Activated T-cell treated with anti-CD3 and anti-CD28 coated beads, Interleukin-2, amount 50 U/mL, for 24 hours (primary cell): ENCODE measurements around the gene KRTAP5-7.
"Not testable (repeated sequence)": the region's sequence is repeated elsewhere in the genome, so short reads cannot be mapped to it uniquely, and the experiment has no call there.

ENCODE experiments used
- DNase-seq: peaks from one replicate; pipeline ENCODE4 v3.0.0-alpha.2; 2020
- H3K27ac Mint-ChIP-seq: 2 replicates; pipeline ENCODE4 v1.8.0; 2020; ENCODE audit warnings: mild to moderate bottlenecking, mixed read lengths
- H3K27me3 Mint-ChIP-seq: 2 replicates; pipeline ENCODE4 v1.8.0; 2020; ENCODE audit warnings: mixed read lengths
- H3K36me3 Mint-ChIP-seq: 2 replicates; pipeline ENCODE4 v1.8.0; 2020; ENCODE audit warnings: low read depth, mixed read lengths
- H3K4me1 Mint-ChIP-seq: 2 replicates; pipeline ENCODE4 v1.8.0; 2020; ENCODE audit warnings: low read depth, mixed read lengths
- H3K4me3 Mint-ChIP-seq: 2 replicates; pipeline ENCODE4 v1.8.0; 2020; ENCODE audit warnings: mild to moderate bottlenecking, moderate library complexity, mixed read lengths
- H3K9me3 Mint-ChIP-seq: 2 replicates; pipeline ENCODE4 v1.8.0; 2020; ENCODE audit warnings: mixed read lengths

Gene KRTAP5-7

DNA sequence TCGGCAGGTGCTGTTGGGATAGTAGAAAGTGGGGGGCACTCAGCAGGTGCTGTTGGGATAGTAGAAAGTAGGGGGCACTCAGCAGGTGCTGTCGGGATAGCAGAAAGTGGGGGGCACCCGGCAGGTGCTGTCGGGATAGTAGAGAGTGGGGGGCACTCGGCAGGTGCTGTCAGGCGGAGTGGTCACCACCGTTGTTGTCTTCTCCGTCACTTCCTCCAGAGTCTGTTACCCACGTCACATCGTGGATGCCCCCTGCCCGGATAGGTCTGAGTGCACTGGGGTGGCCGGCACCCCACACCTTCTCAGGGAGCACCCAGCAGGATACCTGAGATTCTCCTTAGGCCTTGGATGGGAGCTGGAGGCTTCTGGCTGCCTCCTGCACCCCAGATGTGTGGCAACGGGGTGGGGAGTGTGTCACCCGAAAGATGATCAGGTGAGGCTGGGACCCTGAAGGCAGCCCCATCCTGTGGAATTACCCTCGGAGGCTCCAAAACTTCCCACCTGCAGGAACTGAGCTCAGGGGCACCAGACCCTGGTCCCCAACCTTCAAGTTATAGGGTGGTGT lies 24.1 kb upstream of the KRTAP5-7 start:
- H3K36me3 Mint-ChIP-seq = peaks cover 89% of the 10 kb centered on the region
- H3K9me3 Mint-ChIP-seq = peaks cover 23% of the 10 kb centered on the region
- H3K27ac Mint-ChIP-seq = no peak overlapping the region
- H3K4me3 Mint-ChIP-seq = no peak overlapping the region
- peak; percentile 17 for DNase-seq
- no peaks in the 10 kb centered on the region for H3K27me3 Mint-ChIP-seq
- H3K4me1 Mint-ChIP-seq = peaks cover 3% of the 10 kb centered on the region

DNA sequence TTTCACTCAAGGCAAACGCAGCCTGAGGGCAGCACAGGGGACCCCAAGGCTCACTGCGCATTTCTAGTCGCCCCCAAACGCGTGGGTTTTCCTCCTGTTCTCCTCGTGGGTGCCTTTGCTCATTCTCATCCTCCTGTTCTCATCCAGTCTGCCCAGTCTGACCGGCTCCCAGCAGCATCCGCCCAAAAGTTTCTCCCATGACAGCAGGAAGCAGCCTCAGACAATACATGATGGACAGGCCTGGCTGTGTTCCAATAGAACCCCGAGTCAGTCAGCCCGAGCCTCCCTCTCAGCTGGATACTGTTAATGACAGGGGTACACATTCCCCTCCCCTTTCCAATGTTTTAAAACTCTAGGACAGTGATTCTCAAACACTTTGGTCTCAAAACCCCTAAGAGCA lies 22.5 kb upstream of the KRTAP5-7 start:
- Mint-ChIP-seq H3K27ac (no peak overlapping the region), H3K9me3 (peaks cover 37% of the 10 kb centered on the region), H3K4me1 (no peaks in the 10 kb centered on the region), H3K4me3 (no peak overlapping the region), H3K36me3 (peaks cover 73% of the 10 kb centered on the region), H3K27me3 (no peaks in the 10 kb centered on the region)
- no peak for DNase-seq

DNA sequence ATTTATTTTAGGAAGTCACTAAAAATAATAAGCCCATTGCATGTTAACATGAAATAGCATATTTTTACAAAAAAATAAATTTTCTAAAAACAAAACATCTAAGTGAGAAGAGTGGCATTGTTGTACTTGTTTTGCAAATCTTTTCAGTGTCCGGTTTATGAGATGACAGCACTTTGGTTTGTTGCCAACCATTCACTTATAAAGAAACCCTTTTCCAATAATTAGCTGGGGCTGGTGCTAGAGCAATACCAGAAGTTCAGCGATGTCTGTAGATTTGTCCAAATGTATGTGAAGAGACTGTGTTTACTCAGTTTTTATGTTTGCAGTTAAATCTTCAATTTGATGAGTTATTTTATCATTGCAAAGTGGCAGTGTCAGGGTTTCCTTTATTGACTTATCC lies 22.1 kb upstream of the KRTAP5-7 start:
- H3K4me1 Mint-ChIP-seq = no peaks in the 10 kb centered on the region
- H3K27ac Mint-ChIP-seq = no peak overlapping the region
- H3K36me3 Mint-ChIP-seq = peaks cover 69% of the 10 kb centered on the region
- no peak for DNase-seq
- no peak overlapping the region for H3K4me3 Mint-ChIP-seq
- H3K27me3 Mint-ChIP-seq = no peaks in the 10 kb centered on the region
- H3K9me3 Mint-ChIP-seq = peaks cover 42% of the 10 kb centered on the region

DNA sequence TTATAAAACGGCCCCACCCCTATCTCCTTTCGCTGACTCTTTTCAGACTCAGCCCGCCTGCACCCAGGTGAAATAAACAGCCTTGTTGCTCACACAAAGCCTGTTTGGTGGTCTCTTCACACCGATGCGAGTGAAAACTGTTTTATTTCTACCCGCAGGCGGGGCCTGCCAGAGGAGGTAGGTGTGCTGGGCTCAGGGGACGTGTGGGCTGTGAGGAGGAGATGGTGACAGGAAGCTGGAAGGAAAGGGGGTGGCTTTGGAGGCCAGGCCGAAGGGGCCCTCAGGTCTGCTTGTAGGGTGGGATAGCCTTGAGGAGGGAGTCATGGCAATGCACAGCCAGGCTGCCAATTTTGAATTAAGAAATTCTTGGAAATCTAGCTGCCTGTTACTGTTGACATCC lies 21.3 kb upstream of the KRTAP5-7 start:
- Mint-ChIP-seq H3K27me3 (no peaks in the 10 kb centered on the region), H3K4me3 (no peak overlapping the region), H3K9me3 (peaks cover 45% of the 10 kb centered on the region), H3K36me3 (peaks cover 62% of the 10 kb centered on the region), H3K27ac (no peak overlapping the region), H3K4me1 (no peaks in the 10 kb centered on the region)
- DNase-seq = no peak

DNA sequence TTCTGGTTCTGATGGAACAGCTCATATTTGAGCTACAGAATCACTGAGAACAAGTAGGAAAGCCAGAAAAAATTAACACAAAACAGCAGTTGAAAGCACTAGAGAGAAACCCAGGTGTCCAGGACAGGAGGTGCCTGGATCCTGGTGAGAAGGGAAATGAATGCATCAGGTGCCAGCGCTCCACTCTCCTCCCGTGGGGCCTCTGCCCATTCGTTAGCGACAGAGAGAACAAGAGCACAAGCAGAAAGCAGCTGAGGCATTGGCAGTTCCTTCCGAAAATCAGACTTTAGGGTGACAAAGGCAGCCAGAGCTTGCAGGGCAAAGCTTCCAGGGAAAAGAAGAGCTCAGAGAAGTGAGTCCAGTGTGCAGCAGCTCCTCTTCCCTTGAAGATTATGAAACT lies 20.0 kb upstream of the KRTAP5-7 start:
- no peak for DNase-seq
- Mint-ChIP-seq H3K27ac (no peak overlapping the region), H3K27me3 (no peaks in the 10 kb centered on the region), H3K4me3 (no peak overlapping the region), H3K36me3 (peaks cover 48% of the 10 kb centered on the region), H3K9me3 (peaks cover 48% of the 10 kb centered on the region), H3K4me1 (no peaks in the 10 kb centered on the region)

DNA sequence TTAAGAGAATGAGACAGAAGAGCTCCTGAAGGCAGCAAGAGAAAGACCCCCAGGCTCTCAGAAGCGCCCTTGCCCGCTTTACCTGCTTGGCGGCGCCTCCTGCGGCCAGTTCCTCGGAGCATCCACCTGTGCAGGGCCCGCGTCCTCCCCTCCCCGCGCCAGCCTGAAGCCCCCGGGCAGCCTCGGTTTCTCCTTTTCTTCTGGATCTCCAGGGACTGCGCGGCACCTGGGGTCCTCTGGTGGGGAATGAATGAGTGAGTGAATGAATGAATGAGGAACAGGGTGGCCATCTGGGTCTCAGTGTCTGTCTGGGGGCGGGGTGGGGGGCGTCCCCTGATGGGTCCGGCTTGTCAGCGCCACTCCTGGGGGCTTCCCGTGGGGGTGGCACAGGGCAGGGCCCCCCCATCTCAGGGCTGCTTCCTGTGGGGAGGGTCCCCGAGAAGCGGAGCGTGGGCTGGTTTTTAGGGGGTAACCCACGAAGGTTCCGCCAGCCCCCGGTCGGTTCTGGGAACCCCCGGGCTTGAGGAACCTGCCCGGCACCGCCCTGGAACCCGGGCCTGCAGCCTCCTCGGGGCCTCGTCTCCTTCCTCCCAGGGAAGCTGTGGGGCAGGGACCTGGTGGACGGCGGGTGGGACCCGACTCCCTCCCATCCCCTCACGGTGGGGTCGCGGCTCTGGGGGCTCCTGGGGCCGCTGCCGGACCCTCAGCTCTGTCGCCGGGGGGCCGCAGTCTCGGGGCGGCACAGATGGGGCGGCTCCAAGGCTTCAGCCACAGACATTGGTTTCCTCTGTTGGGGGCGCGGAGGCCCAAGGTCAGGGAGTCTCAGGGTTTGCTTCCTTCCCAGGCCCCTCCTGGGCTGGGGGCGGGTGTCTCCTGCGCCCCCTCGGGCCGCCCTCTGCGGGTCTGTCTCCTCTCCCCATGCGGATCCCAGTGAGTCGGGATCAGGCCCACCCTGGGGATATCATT lies 8.3 kb upstream of the KRTAP5-7 start:
- no peak overlapping the region for H3K4me3 Mint-ChIP-seq
- peaks cover 6% of the 10 kb centered on the region for H3K9me3 Mint-ChIP-seq
- peak; percentile 13 for DNase-seq
- H3K36me3 Mint-ChIP-seq = no peaks in the 10 kb centered on the region
- H3K27me3 Mint-ChIP-seq = no peaks in the 10 kb centered on the region
- H3K4me1 Mint-ChIP-seq = no peaks in the 10 kb centered on the region
- no peak overlapping the region for H3K27ac Mint-ChIP-seq

DNA sequence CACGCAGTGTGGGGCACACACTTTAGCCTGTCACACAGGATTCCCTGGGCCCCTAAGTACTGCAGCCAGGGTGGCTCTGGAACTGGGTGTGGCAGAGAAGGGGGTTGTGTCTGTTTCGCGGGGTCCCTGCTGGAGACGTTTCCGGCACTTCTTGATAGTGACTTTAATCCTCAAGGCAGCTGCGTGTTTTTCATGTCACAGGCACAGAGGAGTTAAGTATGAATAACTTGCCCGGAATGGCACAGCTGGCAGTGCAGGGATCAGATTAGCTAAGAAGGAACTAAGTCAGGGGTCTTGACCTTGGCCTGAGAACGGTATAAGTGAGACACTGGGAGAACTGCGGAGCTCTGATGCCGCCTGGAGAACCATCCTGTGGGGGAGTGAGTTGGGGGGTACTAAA lies 7.5 kb upstream of the KRTAP5-7 start:
- H3K9me3 Mint-ChIP-seq = peaks cover 5% of the 10 kb centered on the region
- H3K4me1 Mint-ChIP-seq = no peaks in the 10 kb centered on the region
- no peak overlapping the region for H3K4me3 Mint-ChIP-seq
- no peaks in the 10 kb centered on the region for H3K36me3 Mint-ChIP-seq
- no peak for DNase-seq
- H3K27ac Mint-ChIP-seq = no peak overlapping the region
- H3K27me3 Mint-ChIP-seq = no peaks in the 10 kb centered on the region

DNA sequence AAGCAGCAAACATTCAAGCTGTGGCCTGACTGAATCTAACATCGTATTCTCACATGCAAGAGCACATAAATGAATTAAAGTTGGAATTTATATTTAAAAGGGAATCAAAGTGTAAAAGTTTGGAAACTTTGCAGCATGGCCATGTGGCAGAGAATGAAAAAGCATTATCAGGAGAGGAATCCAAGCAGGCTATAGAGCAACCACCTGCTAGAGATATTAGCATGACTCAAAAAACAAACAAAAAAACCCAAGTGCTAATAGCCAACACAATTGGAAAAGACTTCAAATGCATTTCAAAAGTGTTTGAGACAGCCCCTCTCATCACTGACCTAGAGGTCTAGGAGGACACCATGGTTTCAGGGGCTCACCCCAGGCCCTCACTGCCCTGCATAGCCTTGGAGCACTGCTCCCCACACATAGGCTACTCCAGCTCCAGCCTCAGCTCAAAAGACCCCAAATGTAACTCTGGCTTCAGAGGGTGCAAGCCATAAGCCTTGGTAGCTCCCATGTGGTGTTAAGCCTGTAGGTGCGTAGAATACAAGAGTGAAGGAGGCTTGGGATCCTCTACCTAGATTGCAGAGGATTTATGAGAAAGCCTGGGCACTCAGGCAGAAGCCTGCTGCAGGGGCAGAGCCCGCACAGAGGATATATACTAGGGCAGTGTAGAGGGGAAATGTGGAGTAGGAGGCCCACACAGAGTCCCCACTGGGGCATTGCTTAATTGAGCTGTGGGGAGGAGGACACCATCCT lies 1.7 kb upstream of the KRTAP5-7 start:
- DNase-seq = no peak
- Mint-ChIP-seq H3K4me1 (no peaks in the 10 kb centered on the region), H3K36me3 (no peaks in the 10 kb centered on the region), H3K9me3 (peaks cover 5% of the 10 kb centered on the region), H3K4me3 (no peak overlapping the region), H3K27ac (no peak overlapping the region), H3K27me3 (peaks cover 14% of the 10 kb centered on the region)

DNA sequence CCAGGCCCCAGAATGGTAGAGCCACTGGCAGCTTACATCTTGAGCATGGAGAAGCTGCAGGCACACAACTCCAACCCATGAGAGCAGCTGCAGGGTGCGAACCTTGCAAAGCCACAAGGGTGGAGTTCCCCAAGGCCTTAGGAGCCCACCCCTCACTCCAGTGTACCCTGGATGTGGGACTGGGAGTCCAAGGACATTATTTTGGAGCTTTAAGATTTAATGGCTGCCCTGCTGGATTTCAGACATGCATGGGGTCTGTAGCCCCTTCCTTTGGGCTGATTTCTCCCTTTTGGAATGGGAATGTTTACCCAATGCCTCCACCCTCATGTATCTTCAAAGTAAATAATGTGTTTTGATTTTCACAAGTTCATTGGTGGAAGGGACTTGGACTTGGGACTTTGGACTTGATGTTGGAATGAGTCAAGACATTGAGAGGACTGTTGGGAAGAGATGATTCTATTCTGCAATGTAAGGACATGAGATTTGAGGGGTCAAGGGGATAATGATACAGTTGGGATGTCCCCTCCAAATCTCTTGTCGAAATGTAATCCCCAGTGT lies 1.1 kb upstream of the KRTAP5-7 start:
- Mint-ChIP-seq H3K4me3 (no peak overlapping the region), H3K27ac (no peak overlapping the region), H3K27me3 (peaks cover 14% of the 10 kb centered on the region), H3K9me3 (peaks cover 5% of the 10 kb centered on the region), H3K36me3 (no peaks in the 10 kb centered on the region), H3K4me1 (no peaks in the 10 kb centered on the region)
- DNase-seq = no peak

DNA sequence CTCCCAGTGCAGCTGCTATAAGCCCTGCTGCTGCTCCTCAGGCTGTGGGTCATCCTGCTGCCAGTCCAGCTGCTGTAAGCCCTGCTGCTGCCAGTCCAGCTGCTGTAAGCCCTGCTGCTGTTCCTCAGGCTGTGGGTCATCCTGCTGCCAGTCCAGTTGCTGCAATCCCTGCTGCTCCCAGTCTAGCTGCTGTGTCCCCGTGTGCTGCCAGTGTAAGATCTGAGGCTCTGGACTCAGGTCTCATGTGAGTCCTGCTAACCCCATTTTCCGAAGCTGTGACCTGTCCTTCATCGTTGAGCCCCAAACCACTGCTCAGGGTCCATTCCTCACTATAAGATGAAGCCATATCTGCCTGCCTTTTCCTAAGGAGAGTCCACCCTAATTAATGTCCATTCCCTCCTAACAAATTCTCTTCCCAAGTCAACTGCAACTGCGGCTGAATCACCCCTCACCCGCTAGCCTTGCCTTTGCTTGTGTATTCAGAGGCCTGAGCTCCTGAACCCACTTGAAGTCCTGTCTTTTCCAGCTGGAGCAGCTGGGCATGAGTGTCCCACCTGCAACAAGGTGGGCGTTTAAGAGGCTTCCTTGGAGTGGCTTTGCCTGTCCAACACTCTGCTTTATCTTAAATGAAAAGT lies 626 bp downstream of the KRTAP5-7 start:
- Mint-ChIP-seq H3K27ac (no peak overlapping the region), H3K4me3 (no peak overlapping the region), H3K4me1 (no peaks in the 10 kb centered on the region), H3K9me3 (no peaks in the 10 kb centered on the region), H3K36me3 (no peaks in the 10 kb centered on the region), H3K27me3 (peaks cover 14% of the 10 kb centered on the region)
- DNase-seq = no peak

DNA sequence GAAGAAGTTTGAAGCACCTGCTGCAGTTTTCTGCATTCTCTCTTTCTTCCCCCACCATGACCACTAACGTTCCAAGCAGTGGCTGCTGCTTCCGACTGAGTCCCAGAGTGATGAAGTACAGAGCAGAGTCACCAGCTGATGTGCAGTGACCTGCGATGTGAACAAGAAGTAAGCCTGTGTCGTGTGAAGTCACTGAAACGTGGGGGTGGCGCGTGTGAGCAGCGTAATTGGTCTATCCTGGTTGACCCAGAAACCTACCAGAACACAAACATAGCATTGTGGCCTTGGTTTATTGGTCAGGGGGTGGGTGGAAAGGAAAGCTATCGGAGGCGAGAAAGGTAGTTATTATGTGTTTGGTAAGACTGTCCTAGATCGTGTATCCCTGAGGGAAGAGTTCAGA lies 3.5 kb downstream of the KRTAP5-7 start:
- H3K4me3 Mint-ChIP-seq = no peak overlapping the region
- DNase-seq = peak; percentile 5
- no peaks in the 10 kb centered on the region for H3K9me3 Mint-ChIP-seq
- no peak overlapping the region for H3K27ac Mint-ChIP-seq
- no peaks in the 10 kb centered on the region for H3K4me1 Mint-ChIP-seq
- no peaks in the 10 kb centered on the region for H3K36me3 Mint-ChIP-seq
- peaks cover 14% of the 10 kb centered on the region for H3K27me3 Mint-ChIP-seq

DNA sequence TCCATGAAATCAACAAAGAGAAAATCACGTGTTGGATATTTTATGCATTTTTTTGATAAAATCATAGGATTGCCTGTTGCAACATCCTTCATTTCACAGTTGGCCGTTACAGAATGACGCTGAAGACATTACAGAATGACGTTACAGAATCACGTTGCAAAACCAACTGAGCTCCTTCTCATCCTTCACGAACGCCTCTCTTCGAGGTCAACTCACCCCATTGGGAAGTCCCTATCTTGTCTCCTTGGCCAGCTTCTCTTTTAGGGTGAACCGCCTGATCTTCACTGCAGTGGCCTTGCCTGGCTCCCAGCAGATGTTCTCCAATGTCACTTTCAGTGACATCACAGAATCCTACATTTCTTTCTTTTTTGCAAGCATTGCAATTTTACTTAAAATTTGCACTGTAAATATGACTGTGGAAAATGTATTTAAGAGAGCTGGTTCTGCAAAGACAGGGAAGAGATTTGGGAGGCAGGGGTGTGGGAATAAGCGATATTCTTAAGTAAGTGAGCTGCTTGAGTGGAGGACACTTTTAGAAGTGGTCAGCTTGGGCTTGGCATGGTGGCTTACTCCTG lies 5.1 kb downstream of the KRTAP5-7 start:
- Mint-ChIP-seq H3K27me3 (peaks cover 5% of the 10 kb centered on the region), H3K4me1 (no peaks in the 10 kb centered on the region), H3K36me3 (no peaks in the 10 kb centered on the region), H3K27ac (no peak overlapping the region), H3K4me3 (no peak overlapping the region), H3K9me3 (no peaks in the 10 kb centered on the region)
- no peak for DNase-seq

DNA sequence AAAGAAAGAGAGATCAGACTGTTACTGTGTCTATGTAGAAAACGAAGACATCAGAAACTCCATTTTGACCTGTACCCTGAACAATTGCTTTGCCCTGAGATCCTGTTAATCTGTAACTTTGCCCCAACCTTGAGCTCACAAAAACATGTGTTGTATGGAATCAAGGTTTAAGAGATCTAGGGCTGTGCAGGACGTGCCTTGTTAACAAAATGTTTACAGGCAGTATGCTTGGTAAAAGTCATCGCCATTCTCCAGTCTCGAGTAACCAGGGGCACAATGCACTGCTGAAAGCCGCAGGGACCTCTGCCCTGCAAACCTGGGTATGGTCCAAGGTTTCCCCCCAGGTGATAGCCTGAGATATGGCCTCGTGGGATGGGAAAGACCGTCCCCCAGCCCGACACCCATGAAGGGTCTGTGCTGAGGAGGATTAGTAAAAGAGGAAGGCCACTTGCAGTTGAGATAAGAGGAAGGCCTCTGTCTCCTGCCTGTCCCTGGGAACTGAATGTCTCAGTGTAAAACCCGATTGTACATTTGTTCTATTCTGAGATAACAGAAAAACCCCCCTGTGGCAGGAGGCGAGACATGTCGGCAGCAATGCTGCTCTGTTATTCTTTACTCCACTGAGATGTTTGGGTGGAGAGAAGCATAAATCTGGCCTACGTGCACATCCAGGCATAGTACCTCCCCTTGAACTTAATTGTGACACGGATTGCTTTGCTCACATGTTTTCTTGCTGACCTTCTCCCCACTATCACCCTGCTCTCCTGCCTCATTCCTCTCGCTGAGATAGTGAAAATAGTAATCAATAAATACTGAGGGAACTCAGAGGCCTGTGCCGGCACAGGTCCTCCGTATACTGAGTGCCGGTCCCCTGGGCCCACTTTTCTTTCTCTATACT lies 7.9 kb downstream of the KRTAP5-7 start:
- not testable (repeated sequence) for H3K36me3 Mint-ChIP-seq, H3K27ac Mint-ChIP-seq, H3K4me3 Mint-ChIP-seq, H3K9me3 Mint-ChIP-seq, H3K27me3 Mint-ChIP-seq, DNase-seq, H3K4me1 Mint-ChIP-seq
